K562 (cell line): ENCODE results near the gene HIPK2. TPM values are rescaled to one million over a fixed set of nuclear protein-coding genes. Genes with fewer than 3 reads are reported as not detected.

Experiments
- ATF4 ChIP-seq: fragments of 450-650 bp; formaldehyde crosslinking; IDR thresholded peaks from 2 replicates; pipeline ENCODE4 v1.4.0; 2022; ENCODE audit warnings: mild to moderate bottlenecking, moderate library complexity
- CBX8 ChIP-seq: fragments of 200-600 bp; sonication (generic); IDR thresholded peaks from 2 replicates; pipeline ENCODE4 v1.6.1; 2012; ENCODE audit warnings: borderline replicate concordance, mixed run types, low read depth, mild to moderate bottlenecking, moderate library complexity, mixed read lengths, low read length, control low read depth, inconsistent platforms; ENCODE audit not compliant: poor library complexity, severe bottlenecking; ENCODE audit errors: extremely low read depth
- CCAR2 ChIP-seq: fragments of 200-400 bp; formaldehyde crosslinking; IDR thresholded peaks from 2 replicates; pipeline ENCODE4 v1.6.1; 2017; ENCODE audit warnings: mild to moderate bottlenecking, low read depth, low read length
- CHCHD3 ChIP-seq: fragments of 250-450 bp; sonication (Bioruptor Pico); IDR thresholded peaks from 2 replicates; pipeline ENCODE4 v2.1.2; 2022; ENCODE audit warnings: mild to moderate bottlenecking
- EGR1 ChIP-seq: fragments of 450-650 bp; conservative IDR thresholded peaks from 2 replicates; pipeline ENCODE4 v1.6.1; 2017; ENCODE audit warnings: mild to moderate bottlenecking
- ELF1 ChIP-seq: fragments of 200-800 bp; sonication (Bioruptor generic); IDR thresholded peaks from 2 replicates; pipeline ENCODE4 v1.6.1; 2016; ENCODE audit warnings: missing genetic modification characterization, missing compliant biosample characterization
- MEIS2 ChIP-seq: fragments of 450-650 bp; IDR thresholded peaks from 2 replicates; pipeline ENCODE4 v1.6.1; 2014; ENCODE audit warnings: mild to moderate bottlenecking; ENCODE audit not compliant: partially characterized antibody
- MYC ChIP-seq, 2 experiments: fragments of 250-450 bp in 1 of 2; sonication (Bioruptor Pico) in 1 of 2; IDR thresholded peaks; 2 replicates each; pipeline versions ENCODE4 v1.5.1 to v1.6.1; 2012 to 2021; ENCODE audit warnings: low read depth in 2 of 2, borderline replicate concordance in 1 of 2, improper control_type of control experiment in 1 of 2, low read length in 1 of 2, mild to moderate bottlenecking in 1 of 2, moderate library complexity in 1 of 2
- NFYB ChIP-seq: IDR thresholded peaks from 2 replicates; pipeline ENCODE4 v1.6.1; 2011; ENCODE audit warnings: mild to moderate bottlenecking, moderate library complexity; ENCODE audit not compliant: insufficient read length; ENCODE audit errors: extremely low read depth
- PML ChIP-seq: IDR thresholded peaks from 2 replicates; pipeline ENCODE4 v1.6.1; 2012; ENCODE audit warnings: low read length, inconsistent platforms
- RUNX1 ChIP-seq: sonication (generic); IDR thresholded peaks from 2 replicates; pipeline ENCODE4 v1.6.1; 2016; ENCODE audit warnings: antibody characterized with exemption, low read depth
- SMARCA5 ChIP-seq: fragments of 450-650 bp; IDR thresholded peaks from 2 replicates; pipeline ENCODE4 v1.6.1; 2016
- TCF7 ChIP-seq: sonication (generic); IDR thresholded peaks from 2 replicates; pipeline ENCODE4 v1.6.1; 2016; ENCODE audit warnings: antibody characterized with exemption, borderline replicate concordance
- ZNF121 ChIP-seq: sonication (generic); formaldehyde crosslinking; conservative IDR thresholded peaks from 2 replicates; pipeline ENCODE4 v1.8.0; 2022; ENCODE audit warnings: missing genetic modification reagents
- ZNF511 ChIP-seq: sonication (generic); formaldehyde crosslinking; IDR thresholded peaks from 2 replicates; pipeline ENCODE4 v1.8.0; 2022; ENCODE audit warnings: mild to moderate bottlenecking, missing genetic modification reagents
- ZNF77 ChIP-seq: fragments of 250-450 bp; sonication (Bioruptor Pico); IDR thresholded peaks from 2 replicates; pipeline ENCODE4 v1.5.0; 2020
- polyA plus RNA-seq, 8 experiments: library from polyadenylated mRNA; depleted of rRNA in 4 of 8; stranded (reverse) in 5 of 8; unstranded in 3 of 8; fragments of >200 nt; fragmentation: Nextera tagmentation in 2 of 8; fragmentation: Illumina TruSeq in 1 of 8; extraction: Ambion mirVana in 2 of 8; extraction: Trizol in 1 of 8; gene quantifications; 2 replicates each; pipeline versions ENCODE4 v1.2.1 to v1.2.3, GENCODE V29; 2011 to 2014; ENCODE audit warnings: inconsistent platforms in 1 of 8, missing spikeins in 1 of 8
- total RNA-seq, 7 experiments: library from RNA; depleted of rRNA in 6 of 7; stranded (reverse); fragments of >200 nt in 6 of 7; fragmentation: Illumina TruSeq in 2 of 7; extraction: Trizol in 2 of 7; gene quantifications; 2 replicates each; pipeline versions ENCODE4 v1.2.1 to v1.2.3, GENCODE V29; 2011 to 2021; ENCODE audit warnings: low replicate concordance in 1 of 7
- TF ChIP-seq, protein P1 (sequence below): fragments of 250-450 bp; sonication (Bioruptor Pico); IDR thresholded peaks from 2 replicates; pipeline ENCODE4 v1.4.0; 2020; ENCODE audit warnings: mild to moderate bottlenecking, moderate library complexity
- TF ChIP-seq, protein P2 (sequence below), 2 experiments: IDR thresholded peaks; 2 replicates each; pipeline ENCODE4 v1.6.1; 2012; ENCODE audit warnings: improper control_type of control experiment in 2 of 2, low read depth in 2 of 2, low read length in 2 of 2, borderline replicate concordance in 1 of 2
- TF ChIP-seq, protein P3 (sequence below): IDR thresholded peaks from 2 replicates; pipeline ENCODE4 v1.6.1; 2011; ENCODE audit warnings: borderline replicate concordance, low read depth, mild to moderate bottlenecking, moderate library complexity, low read length; ENCODE audit not compliant: insufficient read depth, poor library complexity, severe bottlenecking

The HIPK2 gene
- total and polyA plus RNA-seq, 9 of the 15 experiments (the other 6 are each of a cell fraction or from before 2014, with no cell fraction given) = 0.69 to 19.8 (median 5.1) TPM

DNA sequence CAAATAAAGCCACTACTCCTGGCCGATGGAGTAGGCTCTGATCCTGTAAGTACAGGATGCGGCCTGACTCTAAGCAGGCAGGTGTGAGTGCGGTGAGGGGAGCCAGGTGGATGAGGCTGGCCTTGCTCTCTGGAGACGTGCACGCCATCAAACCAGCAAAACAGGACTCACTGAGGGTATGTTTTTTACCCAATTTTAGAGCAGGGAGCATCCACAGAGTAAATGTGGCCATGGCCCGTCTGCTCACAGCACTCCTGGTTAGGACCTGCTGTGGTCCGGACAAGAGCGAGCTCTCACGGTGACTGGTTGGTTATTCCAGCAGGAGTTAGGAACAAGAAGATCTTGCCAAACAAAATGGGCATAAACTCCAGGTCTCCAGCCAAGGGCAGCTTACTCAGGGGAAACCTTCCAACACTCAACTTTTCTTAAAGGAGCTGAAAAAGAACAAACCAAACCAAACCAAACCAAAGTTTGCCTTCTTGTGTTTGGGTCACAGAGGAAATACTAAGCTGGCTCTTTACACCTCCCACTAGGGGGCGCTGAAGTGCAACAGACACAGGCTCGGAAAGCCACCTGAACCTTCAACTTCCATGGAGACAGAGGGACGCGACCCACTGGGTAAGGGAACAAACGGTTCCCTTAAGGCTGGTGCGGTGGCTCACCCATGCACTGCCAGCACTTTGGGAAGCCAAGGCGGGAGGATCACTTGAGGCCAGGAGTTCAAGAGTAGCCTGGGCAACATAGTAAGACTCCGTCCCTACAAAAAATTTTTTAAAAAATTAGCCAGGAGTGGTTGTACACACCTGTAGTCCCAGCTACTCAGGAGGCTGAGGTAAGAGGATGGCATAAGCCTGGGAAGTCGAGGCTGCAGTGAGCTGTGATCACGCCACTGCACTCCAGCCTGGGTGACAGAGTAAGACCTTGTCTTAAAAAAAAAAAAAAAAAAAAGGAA is 131.9 kb downstream of the HIPK2 start (continued):
- TF ChIP-seq EGR1 (no peak), PML (no peak), RUNX1 (no peak), NFYB (no peak), MYC (IDR thresholded peaks at IDR 0.05; ENCODE audit: low read depth, low read length) (no peak), MYC (CRISPR knock-in tag; IDR thresholded peaks at IDR 0.05; ENCODE audit: borderline replicate concordance, low read depth) (no peak), SMARCA5 (no peak), MEIS2 (no peak), ZNF511 (CRISPR knock-in tag) (no peak), CBX8 (no peak), ATF4 (CRISPR knock-in tag) (no peak), CHCHD3 (CRISPR knock-in tag) (no peak), ZNF77 (no peak), TCF7 (no peak), ELF1 (tag) (no peak), CCAR2 (no peak), ZNF121 (CRISPR knock-in tag) (no peak)
- TF ChIP-seq, protein P1, sequence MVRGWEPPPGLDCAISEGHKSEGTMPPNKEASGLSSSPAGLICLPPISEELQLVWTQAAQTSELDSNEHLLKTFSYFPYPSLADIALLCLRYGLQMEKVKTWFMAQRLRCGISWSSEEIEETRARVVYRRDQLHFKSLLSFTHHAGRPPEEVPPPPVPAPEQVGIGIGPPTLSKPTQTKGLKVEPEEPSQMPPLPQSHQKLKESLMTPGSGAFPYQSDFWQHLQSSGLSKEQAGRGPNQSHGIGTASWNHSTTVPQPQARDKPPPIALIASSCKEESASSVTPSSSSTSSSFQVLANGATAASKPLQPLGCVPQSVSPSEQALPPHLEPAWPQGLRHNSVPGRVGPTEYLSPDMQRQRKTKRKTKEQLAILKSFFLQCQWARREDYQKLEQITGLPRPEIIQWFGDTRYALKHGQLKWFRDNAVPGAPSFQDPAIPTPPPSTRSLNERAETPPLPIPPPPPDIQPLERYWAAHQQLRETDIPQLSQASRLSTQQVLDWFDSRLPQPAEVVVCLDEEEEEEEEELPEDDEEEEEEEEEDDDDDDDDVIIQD = no peak
- TF ChIP-seq, protein P2, sequence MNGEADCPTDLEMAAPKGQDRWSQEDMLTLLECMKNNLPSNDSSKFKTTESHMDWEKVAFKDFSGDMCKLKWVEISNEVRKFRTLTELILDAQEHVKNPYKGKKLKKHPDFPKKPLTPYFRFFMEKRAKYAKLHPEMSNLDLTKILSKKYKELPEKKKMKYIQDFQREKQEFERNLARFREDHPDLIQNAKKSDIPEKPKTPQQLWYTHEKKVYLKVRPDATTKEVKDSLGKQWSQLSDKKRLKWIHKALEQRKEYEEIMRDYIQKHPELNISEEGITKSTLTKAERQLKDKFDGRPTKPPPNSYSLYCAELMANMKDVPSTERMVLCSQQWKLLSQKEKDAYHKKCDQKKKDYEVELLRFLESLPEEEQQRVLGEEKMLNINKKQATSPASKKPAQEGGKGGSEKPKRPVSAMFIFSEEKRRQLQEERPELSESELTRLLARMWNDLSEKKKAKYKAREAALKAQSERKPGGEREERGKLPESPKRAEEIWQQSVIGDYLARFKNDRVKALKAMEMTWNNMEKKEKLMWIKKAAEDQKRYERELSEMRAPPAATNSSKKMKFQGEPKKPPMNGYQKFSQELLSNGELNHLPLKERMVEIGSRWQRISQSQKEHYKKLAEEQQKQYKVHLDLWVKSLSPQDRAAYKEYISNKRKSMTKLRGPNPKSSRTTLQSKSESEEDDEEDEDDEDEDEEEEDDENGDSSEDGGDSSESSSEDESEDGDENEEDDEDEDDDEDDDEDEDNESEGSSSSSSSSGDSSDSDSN (IDR thresholded peaks at IDR 0.05; ENCODE audit: borderline replicate concordance in 1 of 2, low read depth in 2 of 2, low read length in 2 of 2) = no peak
- TF ChIP-seq, protein P3, sequence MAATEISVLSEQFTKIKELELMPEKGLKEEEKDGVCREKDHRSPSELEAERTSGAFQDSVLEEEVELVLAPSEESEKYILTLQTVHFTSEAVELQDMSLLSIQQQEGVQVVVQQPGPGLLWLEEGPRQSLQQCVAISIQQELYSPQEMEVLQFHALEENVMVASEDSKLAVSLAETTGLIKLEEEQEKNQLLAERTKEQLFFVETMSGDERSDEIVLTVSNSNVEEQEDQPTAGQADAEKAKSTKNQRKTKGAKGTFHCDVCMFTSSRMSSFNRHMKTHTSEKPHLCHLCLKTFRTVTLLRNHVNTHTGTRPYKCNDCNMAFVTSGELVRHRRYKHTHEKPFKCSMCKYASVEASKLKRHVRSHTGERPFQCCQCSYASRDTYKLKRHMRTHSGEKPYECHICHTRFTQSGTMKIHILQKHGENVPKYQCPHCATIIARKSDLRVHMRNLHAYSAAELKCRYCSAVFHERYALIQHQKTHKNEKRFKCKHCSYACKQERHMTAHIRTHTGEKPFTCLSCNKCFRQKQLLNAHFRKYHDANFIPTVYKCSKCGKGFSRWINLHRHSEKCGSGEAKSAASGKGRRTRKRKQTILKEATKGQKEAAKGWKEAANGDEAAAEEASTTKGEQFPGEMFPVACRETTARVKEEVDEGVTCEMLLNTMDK = peak; percentile 80
